Lung (tissue), 12 donors: ENCODE measurements around the gene AP5Z1. TPM values are rescaled to one million over a fixed set of nuclear protein-coding genes. Genes with fewer than 3 reads are reported as not detected.

Experiments
- ATAC-seq: fragments of 200-7000 bp; cut with Tn5 transposase; one replicate; pipeline ENCODE4 v1.9.1; 2020; ENCODE audit warnings: moderate number of reproducible peaks; ENCODE audit not compliant: insufficient read depth, low FRiP score
- DNase-seq, 3 donors: peaks; one replicate each; pipeline ENCODE4 v3.0.0-alpha.2; 2013 to 2017
- H3K27ac ChIP-seq, 2 donors: one replicate each; pipeline ENCODE4 v1.5.1; 2013; ENCODE audit warnings: mild to moderate bottlenecking in 2 of 2, moderate library complexity in 2 of 2, control low read depth in 1 of 2, inconsistent platforms in 1 of 2, low read depth in 1 of 2, low read length in 1 of 2
- H3K27me3 ChIP-seq, 3 donors: one replicate each; pipeline ENCODE4 v1.5.1; 2013; ENCODE audit warnings: low read length in 2 of 3; ENCODE audit not compliant: control insufficient read depth in 3 of 3, insufficient read depth in 3 of 3
- H3K36me3 ChIP-seq, 4 donors: one replicate each; pipeline ENCODE4 v1.5.1; 2013; ENCODE audit warnings: low read length in 4 of 4, mild to moderate bottlenecking in 1 of 4, moderate library complexity in 1 of 4; ENCODE audit not compliant: control insufficient read depth in 4 of 4, insufficient read depth in 4 of 4
- H3K4me1 ChIP-seq, 5 donors: one replicate each; pipeline ENCODE4 v1.5.1; 2013; ENCODE audit warnings: low read length in 5 of 5, mild to moderate bottlenecking in 2 of 5, moderate library complexity in 1 of 5; ENCODE audit not compliant: control insufficient read depth in 5 of 5, insufficient read depth in 5 of 5
- H3K4me3 ChIP-seq: one replicate; pipeline ENCODE4 v1.5.1; 2013; ENCODE audit warnings: mild to moderate bottlenecking, control low read depth, moderate library complexity
- H3K9ac ChIP-seq, 2 donors: one replicate each; pipeline ENCODE4 v1.5.1; 2013; ENCODE audit warnings: low read length in 2 of 2, control low read depth in 1 of 2; ENCODE audit not compliant: insufficient read depth in 1 of 2
- H3K9me3 ChIP-seq, 4 donors: one replicate each; pipeline ENCODE4 v1.5.1; 2013; ENCODE audit warnings: low read length in 3 of 4, mild to moderate bottlenecking in 1 of 4, moderate library complexity in 1 of 4; ENCODE audit not compliant: control insufficient read depth in 4 of 4, insufficient read depth in 3 of 4
- WGBS, 2 donors: extraction: QIAGEN DNeasy Blood & Tissue Kit; methylation state at CpG; one replicate each; pipeline ENCODE4 v1.1.7; 2013; 5-methylcytosine and 5-hydroxymethylcytosine counted together
- polyA plus RNA-seq, 2 donors: library from polyadenylated mRNA; stranded (reverse); fragments of 200-250 nt; gene quantifications; one replicate each; pipeline ENCODE4 v1.2.1, GENCODE V29; 2013
- total RNA-seq, 2 donors: library from RNA; depleted of rRNA in 1 of 2; stranded (reverse); fragments of >200 nt in 1 of 2; gene quantifications; one replicate each; pipeline ENCODE4 v1.2.1, GENCODE V29; 2014 to 2021
- TF ChIP-seq, protein P1 (sequence below): IDR thresholded peaks from 2 replicates; pipeline ENCODE4 v1.5.1; 2012; ENCODE audit warnings: mild to moderate bottlenecking; ENCODE audit errors: control extremely low read depth, extremely low read depth
- donor health status: control.
- donor health status: control.
- donor health status: Bipolar disorder and iron deficiency.
- donor health status: healthy.
- donor health status: DM: yes; HTN: yes; CAD: no.

The AP5Z1 gene
- total and polyA plus RNA-seq, 4 donors: 21.2 to 62.4 (median 59.3) TPM

DNA sequence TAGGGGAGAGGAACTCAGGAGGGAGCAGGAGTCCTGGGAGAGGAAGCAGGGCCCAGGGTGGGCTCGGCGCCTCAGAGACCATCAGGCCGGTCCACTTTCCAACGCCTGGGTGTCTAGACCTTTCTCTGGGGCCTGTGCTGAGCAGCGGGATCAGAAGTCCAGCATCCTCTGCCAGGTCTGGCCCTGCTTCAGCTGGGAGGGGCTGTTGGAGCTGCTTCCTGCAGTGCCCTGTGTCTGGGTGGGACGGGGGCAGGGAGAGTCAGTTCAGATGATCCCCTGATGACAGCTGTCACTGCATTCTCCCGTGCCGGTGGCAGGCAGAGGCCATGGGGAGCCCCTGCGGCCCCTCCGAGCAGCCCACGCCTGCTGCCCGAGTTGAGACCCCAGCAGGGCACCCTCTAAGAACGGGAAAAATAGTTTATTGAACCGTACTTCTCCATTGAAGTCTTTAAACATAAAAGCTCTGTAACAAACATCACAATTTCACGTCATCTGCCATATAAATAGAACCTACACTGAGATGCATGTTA is 23.3 kb downstream of the AP5Z1 start:
- ATAC-seq: no peak
- no peak overlapping the region for H3K4me3 ChIP-seq
- H3K4me1 ChIP-seq: peaks cover 0 to 3% (median 0%) of the 10 kb centered on the region in 5 donors
- TF ChIP-seq, protein P1, sequence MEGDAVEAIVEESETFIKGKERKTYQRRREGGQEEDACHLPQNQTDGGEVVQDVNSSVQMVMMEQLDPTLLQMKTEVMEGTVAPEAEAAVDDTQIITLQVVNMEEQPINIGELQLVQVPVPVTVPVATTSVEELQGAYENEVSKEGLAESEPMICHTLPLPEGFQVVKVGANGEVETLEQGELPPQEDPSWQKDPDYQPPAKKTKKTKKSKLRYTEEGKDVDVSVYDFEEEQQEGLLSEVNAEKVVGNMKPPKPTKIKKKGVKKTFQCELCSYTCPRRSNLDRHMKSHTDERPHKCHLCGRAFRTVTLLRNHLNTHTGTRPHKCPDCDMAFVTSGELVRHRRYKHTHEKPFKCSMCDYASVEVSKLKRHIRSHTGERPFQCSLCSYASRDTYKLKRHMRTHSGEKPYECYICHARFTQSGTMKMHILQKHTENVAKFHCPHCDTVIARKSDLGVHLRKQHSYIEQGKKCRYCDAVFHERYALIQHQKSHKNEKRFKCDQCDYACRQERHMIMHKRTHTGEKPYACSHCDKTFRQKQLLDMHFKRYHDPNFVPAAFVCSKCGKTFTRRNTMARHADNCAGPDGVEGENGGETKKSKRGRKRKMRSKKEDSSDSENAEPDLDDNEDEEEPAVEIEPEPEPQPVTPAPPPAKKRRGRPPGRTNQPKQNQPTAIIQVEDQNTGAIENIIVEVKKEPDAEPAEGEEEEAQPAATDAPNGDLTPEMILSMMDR: no peak
- 83 to 85% methylated on average over 15 of the region's 15 CpGs for WGBS, 2 donors
- H3K9me3 ChIP-seq: no peaks in the 10 kb centered on the region
- no peak overlapping the region for H3K9ac ChIP-seq
- no peak overlapping the region for H3K27ac ChIP-seq
- H3K36me3 ChIP-seq: peaks cover 0 to 7% (median 3%) of the 10 kb centered on the region in 4 donors
- H3K27me3 ChIP-seq: no peaks in the 10 kb centered on the region
- DNase-seq: no peak

DNA sequence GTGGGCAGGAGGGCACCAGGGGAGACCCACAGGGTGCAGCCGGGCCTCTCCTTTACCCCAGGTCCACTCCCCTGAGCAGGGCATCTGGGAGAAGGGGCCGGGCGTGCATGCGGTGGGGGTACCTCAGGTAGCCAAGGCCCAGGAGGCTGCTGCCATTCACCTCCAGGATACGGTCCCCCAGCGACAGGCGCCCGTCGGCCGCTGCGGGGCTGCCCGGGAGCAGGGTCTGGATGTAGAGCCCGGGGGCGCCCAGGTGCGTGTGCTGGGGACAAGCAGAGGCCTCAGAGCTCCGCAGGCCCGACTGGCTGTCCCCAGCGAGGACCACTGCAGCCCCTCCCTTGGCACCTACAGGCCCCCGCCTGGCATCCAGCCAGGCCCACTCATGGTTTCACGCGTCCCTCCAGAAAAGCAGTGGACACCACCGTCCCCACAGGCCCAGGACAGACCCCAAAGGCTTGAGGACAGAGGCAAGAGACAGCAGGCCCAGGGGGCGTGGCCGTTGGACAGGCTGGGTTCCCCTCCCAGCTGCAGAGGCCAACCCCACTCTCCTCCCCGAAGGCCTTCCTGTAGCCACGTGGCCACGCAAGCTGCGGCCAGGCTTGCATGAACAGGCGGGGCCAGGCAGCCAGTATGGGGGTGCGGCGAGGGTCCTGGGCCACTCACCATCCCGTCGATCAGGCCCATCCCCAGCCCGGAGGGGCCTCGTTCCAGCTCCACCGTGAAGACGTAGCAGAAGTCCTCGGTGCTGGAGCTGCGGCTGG is 24.3 kb downstream of the AP5Z1 start:
- DNase-seq (no peak), ATAC-seq (no peak)
- H3K9me3 ChIP-seq: no peaks in the 10 kb centered on the region

DNA sequence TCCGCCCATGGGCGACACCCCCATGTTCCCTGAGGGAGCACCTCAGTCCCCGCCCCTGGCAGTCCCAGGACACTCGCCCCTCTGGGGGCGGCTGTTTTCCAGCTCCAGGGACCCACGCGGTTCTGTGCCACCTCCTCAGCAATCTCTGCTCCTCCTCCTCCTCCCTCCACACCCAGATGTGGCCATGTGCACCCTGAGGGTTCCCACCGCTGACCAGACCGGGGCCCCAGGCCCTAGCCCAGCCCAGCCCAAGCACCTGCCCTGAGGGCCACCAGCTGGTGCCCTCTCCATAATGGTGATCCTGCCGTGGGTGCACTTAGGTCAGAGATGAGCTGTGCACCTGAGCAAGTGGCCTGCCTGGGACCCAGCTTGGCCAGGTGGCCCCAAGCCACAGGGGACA is 25.1 kb downstream of the AP5Z1 start:
- Histone ChIP-seq H3K27ac (no peak overlapping the region), H3K36me3 (peaks cover 0 to 5% (median under 1%) of the 10 kb centered on the region in 4 donors), H3K27me3 (no peaks in the 10 kb centered on the region), H3K9ac (no peak overlapping the region), H3K4me3 (no peak overlapping the region), H3K9me3 (no peaks in the 10 kb centered on the region), H3K4me1 (peaks cover 0 to 3% (median 0%) of the 10 kb centered on the region in 5 donors)
- ATAC-seq (no peak), DNase-seq (no peak)
- TF ChIP-seq, protein P1: no peak
- WGBS, 2 donors: 89 to 91% methylated on average over 9 to 10 of the region's 10 CpGs

More for the DNA sequence above, 24.3 kb downstream of the AP5Z1 start:
- 79 to 86% methylated on average over 38 to 39 of the region's 39 CpGs for WGBS, 2 donors
- no peaks in the 10 kb centered on the region for H3K27me3 ChIP-seq
- H3K9ac ChIP-seq: no peak overlapping the region
- peaks cover 0 to 3% (median 0%) of the 10 kb centered on the region in 5 donors for H3K4me1 ChIP-seq
- peaks cover 0 to 7% (median 2%) of the 10 kb centered on the region in 4 donors for H3K36me3 ChIP-seq
- TF ChIP-seq, protein P1: no peak
- no peak overlapping the region for H3K27ac ChIP-seq
- H3K4me3 ChIP-seq: no peak overlapping the region
